ENCODE data around the gene ORC6.
A peak's percentile ranks its signal among the peaks of the same experiment; 100 is the strongest.

ORC6 gene

GRCh38 chr16:46688654-46689364, 650 bp upstream of the ORC6 start, which contains the start of gene VPS35:
Gene VPS35, minus strand, starts transcription at chr16:46689178. Its CDS starts 45 bp downstream, at chr16:46689133.
- H3K4me3 ChIP-seq (ENCODE audit: low read depth, low read length) = peak within 1 kb of the TSS; percentile 84
- TF ChIP-seq, protein P1, sequence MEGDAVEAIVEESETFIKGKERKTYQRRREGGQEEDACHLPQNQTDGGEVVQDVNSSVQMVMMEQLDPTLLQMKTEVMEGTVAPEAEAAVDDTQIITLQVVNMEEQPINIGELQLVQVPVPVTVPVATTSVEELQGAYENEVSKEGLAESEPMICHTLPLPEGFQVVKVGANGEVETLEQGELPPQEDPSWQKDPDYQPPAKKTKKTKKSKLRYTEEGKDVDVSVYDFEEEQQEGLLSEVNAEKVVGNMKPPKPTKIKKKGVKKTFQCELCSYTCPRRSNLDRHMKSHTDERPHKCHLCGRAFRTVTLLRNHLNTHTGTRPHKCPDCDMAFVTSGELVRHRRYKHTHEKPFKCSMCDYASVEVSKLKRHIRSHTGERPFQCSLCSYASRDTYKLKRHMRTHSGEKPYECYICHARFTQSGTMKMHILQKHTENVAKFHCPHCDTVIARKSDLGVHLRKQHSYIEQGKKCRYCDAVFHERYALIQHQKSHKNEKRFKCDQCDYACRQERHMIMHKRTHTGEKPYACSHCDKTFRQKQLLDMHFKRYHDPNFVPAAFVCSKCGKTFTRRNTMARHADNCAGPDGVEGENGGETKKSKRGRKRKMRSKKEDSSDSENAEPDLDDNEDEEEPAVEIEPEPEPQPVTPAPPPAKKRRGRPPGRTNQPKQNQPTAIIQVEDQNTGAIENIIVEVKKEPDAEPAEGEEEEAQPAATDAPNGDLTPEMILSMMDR (IDR thresholded peaks at IDR 0.05; ENCODE audit: low read depth, low read length, missing control alignments) = no peak
- DNase-seq (ENCODE audit: low read depth) = peak; percentile 96

GRCh38 chr16:46690281-46691178, 1.1 kb downstream of the ORC6 start:
- TF ChIP-seq, protein P1 (IDR thresholded peaks at IDR 0.05; ENCODE audit: low read depth, low read length, missing control alignments) = no peak
- H3K4me3 ChIP-seq (ENCODE audit: low read depth, low read length) = peak overlapping the region; percentile 84
- no peak for DNase-seq (ENCODE audit: low read depth)

- TF ChIP-seq, protein P1 (IDR thresholded peaks at IDR 0.05; ENCODE audit: low read depth, low read length, missing control alignments) = no peak
- no peak for DNase-seq (ENCODE audit: low read depth)
- H3K4me3 ChIP-seq (ENCODE audit: low read depth, low read length) = peak overlapping the region; percentile 84
These were observed 2.3 kb downstream of the ORC6 start for GRCh38 chr16:46691726-46692125.

DNA sequence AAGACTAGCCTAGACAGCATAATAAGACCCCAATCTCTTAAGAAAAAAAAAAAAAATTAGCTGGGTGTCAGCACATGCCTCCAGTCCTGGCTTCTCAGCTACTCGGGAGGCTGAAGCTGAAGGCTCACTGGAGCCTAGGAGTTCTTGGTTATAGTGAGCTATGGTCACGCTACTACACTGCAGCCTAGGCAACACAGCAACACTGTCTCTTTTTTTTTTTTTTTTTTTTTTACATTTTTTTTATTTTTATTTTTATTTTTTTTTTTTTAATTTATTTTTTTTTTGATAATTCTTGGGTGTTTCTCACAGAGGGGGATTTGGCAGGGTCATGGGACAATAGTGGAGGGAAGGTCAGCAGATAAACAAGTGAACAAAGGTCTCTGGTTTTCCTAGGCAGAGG, 4.1 kb downstream of the ORC6 start:
- TF ChIP-seq, protein P1 (IDR thresholded peaks at IDR 0.05; ENCODE audit: low read depth, low read length, missing control alignments) = no peak
- no peak for DNase-seq (ENCODE audit: low read depth)
- no peak overlapping the region for H3K4me3 ChIP-seq (ENCODE audit: low read depth, low read length)

- H3K4me3 ChIP-seq (ENCODE audit: low read depth, low read length) = no peak overlapping the region
- DNase-seq (ENCODE audit: low read depth) = no peak
- TF ChIP-seq, protein P1 (IDR thresholded peaks at IDR 0.05; ENCODE audit: low read depth, low read length, missing control alignments) = no peak
These were observed 6.5 kb downstream of the ORC6 start for GRCh38 chr16:46695937-46696336.

DNA sequence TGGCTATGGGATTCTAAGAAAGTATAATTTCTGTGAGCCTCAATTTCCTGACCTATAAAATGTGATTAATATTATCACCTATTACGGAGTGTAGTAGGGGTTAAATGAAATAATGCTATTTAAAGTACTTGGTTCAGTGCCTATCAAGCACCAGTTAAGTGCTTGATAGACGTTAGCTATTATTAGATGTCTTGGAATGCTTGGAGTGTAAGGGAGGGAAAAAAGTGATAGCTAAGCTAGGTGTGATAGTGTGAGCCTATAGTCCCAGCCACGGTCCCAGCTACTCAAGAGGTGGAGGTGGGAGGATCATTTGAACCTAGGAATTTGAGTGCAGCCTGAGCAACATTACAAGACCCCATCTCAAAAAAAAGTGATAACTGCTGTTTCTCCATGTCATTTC, 7.5 kb downstream of the ORC6 start:
- TF ChIP-seq, protein P1 (IDR thresholded peaks at IDR 0.05; ENCODE audit: low read depth, low read length, missing control alignments) = no peak
- no peak for DNase-seq (ENCODE audit: low read depth)
- H3K4me3 ChIP-seq (ENCODE audit: low read depth, low read length) = no peak overlapping the region
